Activated T-cell treated with anti-CD3 and anti-CD28 coated beads, Interleukin-2, amount 50 U/mL, for 1 hour (primary cell): ENCODE results near the gene PSMG4.
"Not testable (repeated sequence)": the region's sequence is repeated elsewhere in the genome, so short reads cannot be mapped to it uniquely, and the experiment has no call there.

Experiments used
- DNase-seq: peaks from one replicate; pipeline ENCODE4 v3.0.0-alpha.2; 2020

Gene PSMG4

DNA sequence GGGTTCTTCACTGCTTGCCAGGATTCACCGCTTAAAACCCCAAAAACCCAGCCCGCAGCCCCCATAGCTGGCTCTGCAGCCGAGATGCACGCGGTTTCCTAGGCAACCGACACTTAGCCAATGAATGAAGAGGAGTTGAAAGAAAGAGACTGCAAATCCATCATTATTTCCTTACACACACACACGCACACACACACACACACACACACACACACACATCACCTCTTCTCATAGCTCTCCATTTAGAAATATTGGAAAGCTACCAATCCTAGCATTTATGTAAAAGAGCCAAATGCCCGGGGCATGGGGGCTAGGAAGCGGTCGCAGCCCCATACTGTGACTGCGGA, 27.9 kb upstream of the PSMG4 start:
- DNase-seq = no peak

DNA sequence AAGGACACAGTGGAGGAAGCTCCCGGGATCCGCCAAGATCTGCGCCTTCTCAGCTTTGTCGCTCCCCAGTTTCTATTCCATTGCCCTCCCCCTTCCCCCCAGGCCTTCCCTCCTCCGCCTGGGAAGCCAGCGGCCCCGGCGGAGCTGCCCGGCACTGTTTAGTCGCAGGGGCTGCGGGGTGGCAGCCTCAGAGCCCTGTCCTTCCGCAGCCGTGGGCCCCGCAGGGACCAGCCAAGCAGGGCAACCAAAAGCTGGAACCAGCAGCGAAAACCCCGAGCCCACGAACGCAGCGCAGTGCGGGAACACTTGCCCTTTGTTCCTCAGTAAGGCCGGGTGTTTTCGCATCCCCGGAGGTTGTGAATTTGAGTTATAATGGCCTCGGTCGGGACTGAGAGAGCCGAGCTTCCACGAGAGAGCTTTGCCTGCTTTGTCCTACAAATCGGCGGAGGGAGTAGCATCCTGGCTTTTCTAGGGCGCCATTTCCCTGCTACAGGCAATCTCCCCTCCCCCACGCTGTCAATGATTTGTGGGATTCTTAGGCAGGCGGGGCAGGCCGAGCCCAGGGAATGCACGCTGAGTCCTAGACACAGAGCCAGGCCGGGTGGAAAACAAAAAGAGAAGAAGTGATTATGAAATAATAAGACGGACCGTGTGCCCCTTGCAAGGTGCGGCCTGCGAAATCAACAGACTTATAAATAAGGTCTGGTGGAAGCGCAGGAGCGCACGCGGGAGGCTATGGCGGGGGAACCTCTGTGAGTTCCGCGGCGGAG, 27.3 kb upstream of the PSMG4 start:
- DNase-seq = no peak

DNA sequence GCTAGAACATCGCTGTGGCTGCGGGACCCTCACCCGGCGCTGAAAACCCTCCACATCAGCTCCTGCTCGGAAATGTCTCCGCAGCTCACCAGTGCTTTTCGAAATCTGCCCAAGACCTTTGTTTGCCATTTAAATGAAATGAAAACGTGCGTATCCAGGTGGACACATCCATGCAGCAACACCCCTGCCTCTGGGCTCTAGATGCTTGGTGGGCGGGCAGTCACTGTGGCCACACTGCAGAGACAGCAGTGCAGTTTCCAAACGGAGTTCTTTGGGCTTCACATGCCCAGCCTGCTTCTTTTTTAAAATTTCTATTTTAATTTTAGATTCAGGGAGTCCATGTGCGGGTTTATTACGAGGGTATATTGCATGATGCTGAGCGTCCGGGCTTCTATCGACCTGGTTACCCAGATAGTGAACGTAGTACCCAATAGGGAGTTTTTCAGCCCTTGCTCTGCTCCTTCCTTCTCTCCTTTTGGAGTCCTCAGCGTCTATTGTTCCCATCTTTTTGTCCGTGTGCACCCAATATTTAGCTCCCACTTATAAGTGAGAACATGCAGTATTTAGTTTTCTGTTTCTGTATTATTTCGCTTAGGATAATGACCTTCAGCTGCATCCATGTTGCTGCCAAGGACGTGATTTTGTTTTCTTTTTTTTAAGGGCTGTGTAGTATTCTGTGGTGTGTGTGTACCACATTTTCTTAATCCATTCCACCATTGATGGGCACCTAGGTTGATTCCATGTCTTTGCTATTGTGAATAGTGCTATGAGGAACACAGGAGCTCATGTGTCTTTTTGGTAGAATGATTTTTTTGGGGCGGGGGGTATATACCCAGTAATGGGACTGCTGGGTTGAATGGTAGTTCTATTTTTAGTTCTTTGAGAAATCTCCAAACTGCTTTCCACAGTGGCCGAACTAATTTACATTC, 26.5 kb upstream of the PSMG4 start:
- no peak for DNase-seq

DNA sequence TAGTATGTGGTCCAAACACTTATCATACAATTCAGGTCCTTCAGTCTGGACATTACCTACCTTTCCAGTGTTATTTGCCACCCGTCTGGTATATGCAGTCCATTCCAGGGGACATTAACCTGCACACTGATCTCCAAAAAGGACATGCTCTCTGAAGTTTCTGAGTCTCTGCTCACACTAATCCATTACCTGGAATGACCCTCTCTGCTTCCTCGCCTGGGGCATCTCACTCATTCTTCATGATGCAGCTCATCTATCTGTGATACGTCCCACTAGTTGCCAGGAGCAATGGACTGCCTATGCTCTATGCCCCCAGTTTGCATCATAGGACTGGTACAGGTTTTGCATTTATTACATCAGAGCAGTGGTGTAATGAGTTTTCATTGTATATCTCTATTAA, 25.4 kb upstream of the PSMG4 start:
- DNase-seq = no peak

DNA sequence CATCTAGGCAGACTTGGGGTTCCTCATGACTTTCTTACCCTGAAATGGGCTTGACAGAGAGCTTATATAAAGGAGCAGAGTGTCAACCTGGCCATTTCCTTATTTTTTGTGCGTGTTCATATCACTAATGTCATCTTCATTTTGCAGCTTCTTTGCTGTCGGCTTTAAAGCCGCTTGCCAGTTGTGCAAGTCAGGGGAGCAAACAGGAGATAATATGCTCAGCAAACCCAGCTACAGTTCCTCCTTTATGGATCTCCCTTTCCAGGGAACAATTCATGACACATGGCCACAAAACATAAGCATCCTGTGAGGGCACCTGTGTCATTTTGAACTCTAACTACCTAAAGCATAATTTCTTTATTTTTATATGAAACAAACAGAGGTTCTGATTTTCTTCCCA, 24.8 kb upstream of the PSMG4 start:
- DNase-seq = no peak

DNA sequence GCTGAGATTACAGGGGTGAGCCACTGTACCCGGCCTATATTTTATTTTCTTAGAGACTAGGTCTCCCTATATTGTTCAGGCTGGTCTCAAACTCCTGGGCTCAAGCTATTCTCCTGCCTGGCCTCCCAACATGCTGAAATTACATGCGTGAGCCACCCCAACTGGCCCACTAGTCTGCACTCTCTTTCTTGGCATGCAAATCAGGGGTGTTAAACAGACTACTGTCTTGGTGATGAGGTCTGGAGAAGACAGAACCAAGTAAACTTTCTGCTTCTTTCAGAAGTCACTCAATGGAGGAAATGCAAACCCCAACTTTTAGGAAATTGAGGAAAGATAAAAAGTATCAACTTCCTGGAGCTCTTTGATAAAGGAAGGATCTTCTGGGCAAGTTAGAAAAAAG, 23.3 kb upstream of the PSMG4 start:
- no peak for DNase-seq

DNA sequence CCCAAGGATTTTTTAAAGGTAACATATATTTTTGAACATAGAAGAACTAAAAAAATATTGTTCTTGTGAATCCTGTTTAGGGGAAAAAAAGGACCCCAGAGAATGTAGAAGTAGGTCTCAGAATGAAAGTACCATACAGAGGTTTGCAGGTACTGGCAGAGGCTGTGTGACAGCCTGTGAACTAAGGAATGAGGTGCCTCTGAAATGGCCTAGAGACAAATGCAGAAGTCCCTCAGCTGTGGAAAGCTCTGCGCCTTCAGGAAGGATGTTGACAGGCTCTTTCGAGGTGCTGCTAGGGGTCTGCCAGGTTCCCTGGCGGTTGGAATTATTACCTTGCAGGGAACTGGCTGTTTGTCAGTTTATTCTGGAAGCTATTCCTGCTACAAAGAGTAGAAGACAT, 22.7 kb upstream of the PSMG4 start:
- no peak for DNase-seq

DNA sequence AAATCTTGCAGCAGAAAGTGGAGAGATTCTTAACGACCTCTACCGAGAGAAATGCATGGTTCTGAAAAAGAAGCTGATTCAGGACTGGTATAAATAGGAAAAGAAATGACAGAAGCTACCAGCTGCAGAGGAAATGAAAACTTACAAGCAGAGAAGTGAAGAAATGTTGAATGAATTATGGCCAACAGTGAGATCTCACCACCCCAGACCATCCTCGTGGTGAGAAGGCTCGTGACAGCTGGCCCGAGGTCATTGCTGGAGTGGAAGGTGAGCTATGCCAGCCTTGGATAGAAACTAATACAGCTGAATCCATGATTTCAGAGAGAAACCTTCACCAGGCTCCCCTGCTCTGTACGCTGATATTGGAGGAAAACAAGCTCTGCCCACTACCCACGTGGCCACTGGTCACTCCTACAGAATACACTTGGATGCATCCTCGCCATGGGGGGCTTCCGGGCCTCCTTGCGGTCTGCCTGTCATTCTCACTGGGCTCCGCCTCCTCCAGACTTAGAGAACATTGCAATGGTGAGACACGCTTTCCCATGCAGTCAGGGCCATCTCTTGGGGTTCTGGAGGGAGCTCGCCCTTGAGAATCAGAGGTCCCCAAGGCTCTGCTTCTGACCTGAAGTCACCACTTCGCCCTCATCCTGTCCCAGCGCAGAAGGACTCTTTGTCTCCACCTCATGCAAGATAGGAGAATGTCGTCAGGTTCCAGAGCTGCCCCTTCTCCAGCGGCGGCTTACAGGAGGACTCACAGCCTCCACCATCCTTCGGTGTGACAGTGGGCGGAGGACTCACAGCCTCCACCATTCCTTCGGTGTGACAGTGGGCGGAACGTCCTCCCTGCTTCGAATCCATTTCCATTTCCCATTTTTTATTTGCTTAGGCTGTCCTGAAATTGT, 20.7 kb upstream of the PSMG4 start:
- DNase-seq = no peak

DNA sequence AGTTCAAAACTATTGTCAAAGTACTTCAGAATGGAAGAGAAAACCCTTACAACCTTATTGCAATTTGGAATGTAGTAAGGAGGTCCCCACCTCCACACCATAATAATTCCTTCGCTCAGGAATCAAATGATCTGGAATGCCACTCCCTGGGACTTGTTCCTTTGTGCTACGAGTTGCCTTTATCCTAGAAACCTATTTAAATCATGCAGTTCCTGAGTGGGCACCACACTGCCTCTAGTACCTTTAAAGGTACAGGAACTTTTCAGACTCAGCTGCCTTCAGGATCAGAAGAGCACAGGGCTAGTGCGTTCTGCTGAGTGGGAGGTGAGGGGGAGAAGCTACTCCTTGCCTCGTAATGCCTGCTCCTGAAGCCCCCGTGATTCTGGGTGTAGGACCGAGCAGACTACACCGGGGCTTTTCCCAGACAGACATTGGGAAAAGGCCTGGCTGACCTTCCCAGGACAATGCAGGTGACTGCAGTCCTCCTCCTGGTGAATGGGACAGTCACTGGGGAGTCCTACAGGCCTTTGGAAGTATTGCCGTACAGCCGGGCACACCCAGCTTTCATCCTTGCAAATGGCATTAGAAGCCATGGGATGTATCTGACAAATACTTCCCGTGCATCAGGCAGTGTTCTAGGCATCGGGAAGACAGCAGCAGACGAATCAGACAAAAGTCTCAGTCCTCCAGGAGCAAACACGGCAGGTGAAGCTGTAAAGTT, 19.5 kb upstream of the PSMG4 start:
- no peak for DNase-seq

DNA sequence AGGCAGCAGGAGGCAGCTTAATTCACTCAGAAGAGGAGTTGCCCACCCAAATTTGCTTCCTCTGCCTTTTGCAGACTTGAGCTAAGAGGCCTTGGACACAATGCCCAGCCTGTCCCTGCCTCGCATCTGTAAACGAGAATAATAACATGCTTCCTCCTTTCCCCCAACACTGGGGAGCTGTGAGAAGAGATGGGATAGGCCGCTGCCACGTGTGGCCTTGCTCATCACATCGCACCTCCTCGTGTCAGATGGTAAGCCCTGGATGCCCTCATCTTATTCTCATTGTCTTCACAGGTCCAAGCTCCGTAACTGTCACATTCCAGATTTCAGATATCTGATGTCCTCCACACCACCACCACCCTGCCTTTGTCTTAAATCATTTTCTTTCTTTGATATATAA, 18.2 kb upstream of the PSMG4 start:
- DNase-seq = no peak

DNA sequence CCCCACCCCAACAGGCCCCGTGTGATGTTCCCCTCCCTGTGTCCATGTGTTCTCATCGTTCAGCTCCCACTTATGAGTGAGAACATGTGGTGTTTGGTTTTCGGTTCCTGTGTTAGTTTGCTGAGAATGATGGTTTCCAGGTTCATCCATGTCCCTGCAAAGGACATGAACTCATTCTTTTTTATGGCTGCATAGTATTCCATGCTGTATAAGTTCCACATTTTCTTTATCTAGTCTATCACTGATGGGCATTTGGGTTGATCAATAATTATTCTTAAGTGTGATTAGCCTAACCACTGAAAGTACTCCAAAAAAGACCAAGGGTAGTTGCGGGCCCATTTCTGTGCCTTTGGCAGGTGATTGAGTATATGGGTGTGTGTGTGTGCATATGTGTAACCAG, 17.0 kb upstream of the PSMG4 start:
- not testable (repeated sequence) for DNase-seq

DNA sequence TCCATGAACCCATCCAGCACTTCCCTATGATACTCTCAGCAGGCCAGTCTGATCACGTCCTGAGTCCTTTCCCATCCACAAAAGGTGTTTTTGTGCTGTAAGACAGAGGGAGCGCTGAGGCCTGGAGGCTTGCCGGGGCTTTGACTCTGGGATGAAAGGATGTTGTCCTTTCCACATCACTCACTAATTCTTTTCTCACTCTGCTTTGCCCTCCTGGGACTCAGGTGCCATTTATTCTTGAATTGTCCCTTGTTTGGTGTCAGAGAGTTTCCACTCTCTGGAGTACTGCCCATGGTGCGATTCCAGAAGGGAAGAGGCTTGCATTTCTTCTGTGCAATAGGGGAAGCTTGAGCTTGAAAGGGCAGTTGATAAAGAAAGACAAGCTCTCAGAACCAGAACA, 16.0 kb upstream of the PSMG4 start:
- no peak for DNase-seq

DNA sequence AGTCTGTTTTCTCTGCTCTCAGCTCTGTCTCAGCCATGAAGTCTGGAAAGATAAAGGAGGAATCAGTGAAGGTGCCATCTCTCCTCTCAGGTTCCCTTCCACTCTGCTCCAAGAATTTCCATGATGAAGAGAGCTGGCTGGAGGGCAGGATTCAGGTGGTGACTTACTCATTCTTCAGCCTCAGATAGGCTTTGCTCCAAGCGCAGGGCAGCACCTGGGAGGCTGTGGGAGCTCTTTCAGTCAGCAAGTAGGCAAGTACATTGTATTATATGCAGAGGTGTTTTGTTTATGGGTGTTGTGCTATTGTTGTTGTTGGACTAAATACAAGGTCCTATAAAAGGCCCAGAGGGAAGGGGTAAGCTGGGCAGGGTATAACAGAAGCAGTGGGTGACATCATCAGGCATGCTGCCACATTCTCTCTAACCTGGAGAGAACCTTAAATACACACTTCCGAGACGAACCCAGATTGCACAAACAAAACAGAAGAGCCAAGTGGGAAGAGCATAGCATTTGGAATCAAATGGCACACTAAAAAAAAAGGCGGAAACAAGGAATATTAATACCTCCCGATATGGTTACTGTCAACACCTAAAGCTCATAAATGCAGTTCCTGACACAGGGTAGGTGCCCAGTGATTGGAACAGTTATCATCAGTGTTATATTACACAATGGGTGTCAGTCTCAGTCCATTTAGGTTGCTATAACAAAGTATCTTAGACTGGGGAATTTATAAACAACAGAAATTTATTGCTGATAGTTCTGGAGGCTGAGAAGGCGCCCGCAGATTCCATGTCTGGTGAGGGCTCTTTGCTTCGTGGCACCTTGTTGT, 14.5 kb upstream of the PSMG4 start:
- DNase-seq = no peak

DNA sequence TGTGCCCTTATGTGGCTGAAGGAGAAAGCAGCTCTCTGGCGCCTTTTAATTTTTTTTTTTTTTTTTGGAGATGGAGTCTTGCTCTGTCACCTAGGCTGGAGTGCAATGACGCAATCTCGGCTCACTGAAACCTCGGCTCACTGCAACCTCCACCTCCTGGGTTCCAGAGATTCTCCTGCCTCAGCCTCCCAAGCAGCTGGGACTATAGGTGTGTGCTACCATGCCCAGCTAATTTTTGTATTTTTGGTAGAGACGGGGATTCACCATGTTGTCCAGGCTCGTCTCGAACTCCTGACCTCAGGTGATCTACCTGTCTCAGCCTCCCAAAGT, 13.9 kb upstream of the PSMG4 start:
- DNase-seq = not testable (repeated sequence)

DNA sequence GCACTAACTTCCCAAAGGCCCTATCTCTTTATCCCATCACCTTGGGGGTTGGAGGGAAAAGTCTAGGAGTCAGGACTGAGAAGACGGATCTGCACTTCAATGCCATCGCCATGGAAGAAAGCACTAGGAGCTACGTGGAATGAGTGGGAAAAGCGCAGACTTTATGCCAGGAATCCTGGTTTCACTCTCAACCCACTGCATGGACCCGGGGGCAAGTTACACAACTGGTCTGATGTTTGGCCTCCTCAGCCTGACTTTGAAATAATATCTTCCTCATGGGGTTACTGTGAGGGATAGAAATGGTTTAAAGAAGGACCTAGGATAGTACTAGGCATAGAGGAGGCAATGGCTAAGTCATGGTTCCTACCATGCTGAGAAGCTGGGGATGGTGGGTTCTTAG, 13.5 kb upstream of the PSMG4 start:
- no peak for DNase-seq

DNA sequence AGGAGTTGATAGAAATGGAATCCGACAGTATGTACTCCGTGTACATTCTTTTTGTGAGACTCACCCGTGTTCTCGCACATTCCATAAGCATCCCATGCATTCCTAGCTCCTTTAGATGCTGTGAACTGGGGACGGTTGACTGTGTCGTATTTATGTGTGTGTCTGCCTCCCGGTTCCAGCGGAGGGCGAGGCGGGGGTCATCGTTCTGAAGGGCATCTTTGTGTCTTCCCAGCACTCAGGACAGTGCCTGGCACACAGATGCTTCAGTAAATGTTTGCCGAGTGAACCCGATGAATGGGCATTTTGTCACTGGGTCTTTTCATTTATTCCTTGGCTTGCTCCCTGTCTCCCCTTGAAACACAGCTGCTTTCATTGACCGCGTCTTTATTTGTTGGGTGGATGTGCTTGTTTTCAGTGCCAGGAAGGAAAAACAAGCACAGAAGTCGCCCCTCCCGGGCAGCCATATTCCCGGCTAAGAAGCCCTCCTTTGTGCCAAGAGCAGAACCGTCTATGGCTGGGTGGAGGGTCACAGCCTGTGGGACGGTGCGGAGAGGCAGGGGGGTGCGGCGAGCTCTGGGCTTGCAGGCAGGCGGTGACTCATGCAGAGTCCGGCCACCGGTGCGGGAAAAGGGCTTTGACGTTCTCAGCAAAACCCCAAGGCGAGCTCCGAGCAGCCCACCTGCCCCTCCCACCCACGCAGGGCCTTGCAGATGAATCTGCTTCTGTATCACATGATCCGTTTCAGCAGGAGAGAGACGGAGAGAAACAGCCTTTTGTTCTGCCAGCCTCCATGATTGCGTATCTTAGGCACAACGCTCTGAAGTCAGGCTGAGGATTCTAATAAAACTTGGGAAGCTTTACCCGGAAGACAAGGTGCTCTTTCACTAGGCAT, 11.2 kb upstream of the PSMG4 start:
- DNase-seq = no peak

DNA sequence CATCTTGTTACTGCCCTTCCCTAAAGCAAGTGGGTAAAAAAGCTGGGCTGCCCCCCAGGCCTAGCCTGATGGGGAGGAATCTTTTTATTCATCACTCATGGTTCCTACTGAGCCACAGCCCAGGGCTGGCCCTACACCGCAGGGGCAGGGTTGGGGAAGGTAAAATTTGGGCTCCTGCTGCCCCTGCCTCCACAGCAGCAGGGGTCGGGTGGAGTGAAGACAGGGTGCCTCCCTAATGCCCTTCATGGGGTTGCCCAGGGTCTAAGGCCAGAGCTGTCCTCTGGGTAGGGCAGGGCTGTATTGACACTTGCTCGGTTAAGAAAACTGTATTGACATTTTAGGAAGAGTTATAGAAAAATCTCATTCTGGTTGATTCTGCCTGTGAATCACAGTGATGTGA, 8.9 kb upstream of the PSMG4 start:
- no peak for DNase-seq

DNA sequence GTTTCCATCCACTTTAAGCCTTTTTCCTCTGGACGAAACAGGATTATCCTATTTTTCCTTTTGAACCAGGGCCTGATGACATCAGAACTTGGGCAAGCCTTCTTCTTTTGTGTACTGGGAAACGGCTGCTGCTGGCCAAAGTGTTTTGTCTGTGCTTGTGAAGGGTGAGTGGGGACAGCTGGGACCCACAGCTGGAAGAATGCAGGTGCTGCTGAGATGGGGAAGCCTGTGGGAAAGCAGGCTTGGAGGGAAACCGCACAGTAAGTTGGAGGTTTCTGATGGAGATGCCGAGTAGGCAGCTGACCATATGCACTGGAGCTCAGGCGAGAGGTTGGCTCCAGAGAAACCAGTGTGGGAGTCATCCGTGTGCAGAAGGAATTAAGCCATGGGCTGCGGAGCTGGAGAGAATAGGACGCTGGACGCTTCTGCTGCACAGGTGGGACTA, 8.5 kb upstream of the PSMG4 start:
- no peak for DNase-seq

DNA sequence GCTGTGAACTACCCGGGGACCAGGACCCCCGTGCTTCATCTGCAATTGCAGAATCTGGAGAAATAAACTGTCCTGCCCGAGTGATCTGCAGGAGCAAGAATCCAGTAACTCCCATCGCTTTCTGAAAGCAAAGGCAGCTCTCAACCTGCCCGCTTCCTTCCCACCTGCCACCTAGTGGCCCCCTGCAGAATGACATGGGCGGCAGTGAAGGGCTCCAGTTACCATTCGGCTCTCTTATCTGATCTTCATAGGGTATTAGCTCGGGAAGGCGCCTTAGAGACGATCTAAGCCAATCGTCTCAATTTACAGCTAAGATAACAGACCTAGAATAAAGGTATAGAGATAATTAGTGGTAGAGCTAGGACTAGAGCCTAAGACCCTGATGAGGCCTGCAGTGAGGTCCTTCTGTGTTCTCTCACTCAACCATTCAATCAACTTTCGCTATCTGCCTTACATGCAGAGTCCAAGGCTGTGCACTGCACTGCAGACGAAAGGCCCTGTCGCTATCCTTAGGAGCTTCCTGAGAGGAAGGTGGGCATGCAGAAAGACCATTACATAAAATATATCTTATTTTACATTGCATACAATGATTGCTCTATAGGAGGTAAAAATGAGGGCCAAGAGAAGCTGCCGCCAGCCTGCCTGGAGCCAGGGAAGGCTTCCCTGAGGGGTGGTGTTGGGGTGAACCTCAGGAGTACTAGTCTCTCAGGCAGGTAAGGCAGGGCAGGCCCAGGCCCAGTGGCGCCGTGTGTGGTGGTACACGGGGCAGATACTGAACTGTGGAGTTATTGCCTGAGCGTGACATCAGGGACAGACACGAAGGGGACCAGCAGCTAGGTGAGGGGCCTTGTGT, 7.1 kb upstream of the PSMG4 start:
- peak; percentile 85 for DNase-seq

DNA sequence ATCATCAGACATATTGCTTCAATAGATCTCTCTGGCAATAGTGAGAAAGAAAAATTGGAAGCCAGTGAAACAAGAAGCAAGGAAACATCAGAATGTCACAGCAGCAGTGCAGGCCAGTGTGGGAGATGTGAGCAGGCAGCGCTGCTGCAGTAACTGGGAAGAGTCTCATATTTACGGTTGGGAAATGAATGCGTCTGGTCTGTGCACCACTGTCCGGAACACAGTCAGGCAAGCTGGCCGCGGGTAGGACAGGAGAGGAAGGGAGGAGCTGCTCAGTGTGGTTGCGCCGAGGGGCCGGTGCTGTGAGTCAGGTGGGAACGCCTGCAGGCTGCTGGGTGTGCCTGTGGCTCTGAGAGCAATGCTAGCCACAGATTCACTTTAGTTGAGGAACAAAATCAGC, 6.4 kb upstream of the PSMG4 start:
- no peak for DNase-seq
